Keratinocyte (primary cell): ENCODE data around the gene HMCN1. TPM values are rescaled to one million over a fixed set of nuclear protein-coding genes. Genes with fewer than 3 reads are reported as not detected.
"Not testable (repeated sequence)": the region's sequence is repeated elsewhere in the genome, so short reads cannot be mapped to it uniquely, and the experiment has no call there.

Experiments
- DNase-seq: peaks from one replicate; pipeline ENCODE4 v3.0.0-alpha.2; 2011; ENCODE audit warnings: low read depth, missing footprints, low spot score
- FAIRE-seq: peaks from 2 replicates; lab custom pipeline; 2011; peaks lifted over from hg19 to GRCh38; lab: Jason Lieb, UNC
- H2AFZ ChIP-seq: 2 replicates; pipeline ENCODE4 v1.6.0; 2012; ENCODE audit warnings: low read length, control low read depth, inconsistent platforms; ENCODE audit not compliant: control insufficient read depth
- H3K27ac ChIP-seq: 2 replicates; pipeline ENCODE4 v1.5.1; 2011; ENCODE audit warnings: low read length; ENCODE audit not compliant: control insufficient read depth, insufficient read depth
- H3K27me3 ChIP-seq: 3 replicates; pipeline ENCODE4 v1.6.0; 2011; ENCODE audit warnings: low read length; ENCODE audit not compliant: control insufficient read depth, insufficient read depth; ENCODE audit errors: extremely low read depth
- H3K36me3 ChIP-seq, 2 experiments: 2 replicates in 1 of 2; 3 replicates in 1 of 2; pipeline ENCODE4 v1.5.1; 2011; ENCODE audit warnings: low read length in 2 of 2, mild to moderate bottlenecking in 1 of 2; ENCODE audit not compliant: control insufficient read depth in 2 of 2, insufficient read depth in 2 of 2; ENCODE audit errors: extremely low read depth in 1 of 2
- H3K4me1 ChIP-seq: 3 replicates; pipeline ENCODE4 v1.5.1; 2011; ENCODE audit warnings: low read length; ENCODE audit not compliant: control insufficient read depth, insufficient read depth; ENCODE audit errors: extremely low read depth
- H3K4me2 ChIP-seq: 3 replicates; pipeline ENCODE4 v1.6.0; 2011; ENCODE audit warnings: low read depth, low read length; ENCODE audit not compliant: control insufficient read depth, insufficient read depth; ENCODE audit errors: extremely low read depth
- H3K4me3 ChIP-seq, 3 experiments: fragments of 200-600 bp in 1 of 3; sonication (generic) in 1 of 3; 2 replicates in 2 of 3; 3 replicates in 1 of 3; pipeline ENCODE4 v1.5.1; 2011 to 2016; ENCODE audit warnings: low read length in 3 of 3, mild to moderate bottlenecking in 3 of 3, control low read depth in 2 of 3, inconsistent platforms in 1 of 3, low read depth in 1 of 3, mixed read lengths in 1 of 3, mixed run types in 1 of 3, moderate library complexity in 1 of 3; ENCODE audit not compliant: control insufficient read depth in 2 of 3, insufficient read depth in 2 of 3; ENCODE audit errors: extremely low read depth in 1 of 3
- H3K79me2 ChIP-seq: 2 replicates; pipeline ENCODE4 v1.6.0; 2012; ENCODE audit warnings: low read length; ENCODE audit not compliant: control insufficient read depth, insufficient read depth
- H3K9ac ChIP-seq: 3 replicates; pipeline ENCODE4 v1.6.0; 2011; ENCODE audit warnings: low read length; ENCODE audit not compliant: control insufficient read depth, insufficient read depth; ENCODE audit errors: extremely low read depth
- H3K9me1 ChIP-seq: 3 replicates; pipeline ENCODE4 v1.6.0; 2011; ENCODE audit warnings: low read length; ENCODE audit not compliant: control insufficient read depth, insufficient read depth; ENCODE audit errors: extremely low read depth
- H3K9me3 ChIP-seq: 2 replicates; pipeline ENCODE4 v1.5.1; 2012; ENCODE audit warnings: low read depth, low read length; ENCODE audit not compliant: control insufficient read depth
- H4K20me1 ChIP-seq: 3 replicates; pipeline ENCODE4 v1.6.0; 2011; ENCODE audit warnings: low read length; ENCODE audit not compliant: control insufficient read depth, insufficient read depth; ENCODE audit errors: extremely low read depth
- EZH2 ChIP-seq: IDR thresholded peaks from one replicate; pipeline ENCODE4 v1.6.1; 2012; ENCODE audit warnings: inconsistent platforms, mild to moderate bottlenecking, low read length, moderate library complexity
- dilution Hi-C: fragments of 300-500 bp; cut with MboI; formaldehyde crosslinking; loops from one replicate; pipeline ENCODE4 v1.7.0; 2020; ENCODE audit warnings: low sequenced_read_pairs; ENCODE audit not compliant: extremely low pct_ligation_motif_present
- polyA plus RNA-seq, 5 experiments: library from polyadenylated mRNA; depleted of rRNA in 3 of 5; stranded (reverse) in 3 of 5; stranded (forward) in 1 of 5; unstranded in 1 of 5; fragments of >200 nt; gene quantifications; 1 replicate in 1 of 5; 2 replicates in 3 of 5; 3 replicates in 1 of 5; pipeline versions ENCODE4 v1.2.1 to v1.2.3, GENCODE V29; 2011 to 2012; ENCODE audit warnings: missing spikeins in 2 of 5, low read depth in 1 of 5, low replicate concordance in 1 of 5
- TF ChIP-seq, protein P1 (sequence below), 3 experiments: IDR thresholded peaks in 1 of 3; conservative IDR thresholded peaks in 1 of 3; optimal IDR thresholded peaks in 1 of 3; 2 replicates in 2 of 3; 3 replicates in 1 of 3; pipeline versions ENCODE3 to v1.5.1; 2011; ENCODE audit warnings: low read length in 3 of 3, mild to moderate bottlenecking in 3 of 3, moderate library complexity in 2 of 3, control low read depth in 1 of 3, inconsistent platforms in 1 of 3; ENCODE audit not compliant: insufficient read depth in 2 of 3; ENCODE audit errors: extremely low read depth in 1 of 3

Gene HMCN1
- polyA plus RNA-seq, 1 donor (not counting 4 experiments of a cell fraction or from before 2014, with no cell fraction given): 1.8 TPM

DNA sequence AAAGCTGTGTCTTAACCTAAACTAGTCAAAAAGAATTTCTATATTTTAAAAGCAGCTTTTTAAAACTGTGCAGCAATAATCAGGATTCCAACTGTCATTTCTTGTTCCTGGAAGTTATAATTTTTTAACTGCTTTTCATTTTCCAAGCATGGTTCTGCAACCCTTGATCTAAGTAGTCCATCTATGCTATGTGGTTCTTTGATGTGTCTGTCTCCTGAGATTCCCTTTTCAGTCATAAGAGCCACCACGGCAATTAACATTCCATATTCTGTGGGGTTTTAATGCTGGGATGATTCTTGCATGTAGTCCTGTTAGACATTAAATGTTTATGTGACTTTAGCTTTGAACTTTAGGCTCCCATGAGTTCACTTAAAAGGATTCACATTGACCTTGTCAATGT lies 420.5 kb downstream of the HMCN1 start:
- no peaks in the 10 kb centered on the region for H3K27me3 ChIP-seq
- no peak overlapping the region for H3K4me3 ChIP-seq
- no peaks in the 10 kb centered on the region for H3K36me3 ChIP-seq
- H2AFZ ChIP-seq: no peak overlapping the region
- peaks cover 14% of the 10 kb centered on the region for H3K4me1 ChIP-seq
- TF ChIP-seq EZH2: no peak
- TF ChIP-seq, protein P1, sequence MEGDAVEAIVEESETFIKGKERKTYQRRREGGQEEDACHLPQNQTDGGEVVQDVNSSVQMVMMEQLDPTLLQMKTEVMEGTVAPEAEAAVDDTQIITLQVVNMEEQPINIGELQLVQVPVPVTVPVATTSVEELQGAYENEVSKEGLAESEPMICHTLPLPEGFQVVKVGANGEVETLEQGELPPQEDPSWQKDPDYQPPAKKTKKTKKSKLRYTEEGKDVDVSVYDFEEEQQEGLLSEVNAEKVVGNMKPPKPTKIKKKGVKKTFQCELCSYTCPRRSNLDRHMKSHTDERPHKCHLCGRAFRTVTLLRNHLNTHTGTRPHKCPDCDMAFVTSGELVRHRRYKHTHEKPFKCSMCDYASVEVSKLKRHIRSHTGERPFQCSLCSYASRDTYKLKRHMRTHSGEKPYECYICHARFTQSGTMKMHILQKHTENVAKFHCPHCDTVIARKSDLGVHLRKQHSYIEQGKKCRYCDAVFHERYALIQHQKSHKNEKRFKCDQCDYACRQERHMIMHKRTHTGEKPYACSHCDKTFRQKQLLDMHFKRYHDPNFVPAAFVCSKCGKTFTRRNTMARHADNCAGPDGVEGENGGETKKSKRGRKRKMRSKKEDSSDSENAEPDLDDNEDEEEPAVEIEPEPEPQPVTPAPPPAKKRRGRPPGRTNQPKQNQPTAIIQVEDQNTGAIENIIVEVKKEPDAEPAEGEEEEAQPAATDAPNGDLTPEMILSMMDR (optimal IDR thresholded peaks at IDR 0.05 in 1 of 3, IDR thresholded peaks at IDR 0.05 in 1 of 3, conservative IDR thresholded peaks at IDR 0.05 in 1 of 3; ENCODE audit: extremely low read depth in 1 of 3, insufficient read depth in 2 of 3, low read length in 3 of 3): no peak
- no peaks in the 10 kb centered on the region for H3K9me1 ChIP-seq
- no peaks in the 10 kb centered on the region for H3K9me3 ChIP-seq
- no peak overlapping the region for H3K9ac ChIP-seq
- no peak for DNase-seq
- no peaks in the 10 kb centered on the region for H4K20me1 ChIP-seq
- H3K27ac ChIP-seq: no peak overlapping the region
- H3K4me2 ChIP-seq: no peak overlapping the region
- no peaks in the 10 kb centered on the region for H3K79me2 ChIP-seq
- no peak for FAIRE-seq
- dilution Hi-C loops: loop anchor here (25.0 kb wide), 1 partner anchor 342 kb away; no protein-coding TSS in a partner anchor

DNA sequence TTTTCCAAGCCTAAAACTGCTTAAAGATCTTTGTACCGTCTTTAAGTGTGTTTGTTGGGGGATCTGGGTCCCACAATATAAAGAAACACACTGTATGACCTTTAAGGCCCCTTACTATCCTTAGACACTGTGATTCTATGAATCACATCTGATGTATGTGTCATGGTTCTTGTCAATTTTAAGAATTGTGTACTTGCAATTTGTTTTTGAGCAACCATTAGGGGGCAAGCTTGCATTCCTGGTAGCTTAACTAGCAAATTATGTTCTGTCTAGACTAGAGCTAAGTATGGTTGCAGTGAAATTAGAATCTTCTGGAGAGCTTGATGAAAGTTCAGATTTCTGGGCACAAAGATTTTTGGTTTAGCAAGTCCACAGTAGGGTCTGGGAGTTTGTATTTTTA lies 421.4 kb downstream of the HMCN1 start:
- Histone ChIP-seq H3K9ac (no peak overlapping the region), H3K36me3 (no peaks in the 10 kb centered on the region), H3K9me3 (no peaks in the 10 kb centered on the region), H3K4me2 (no peak overlapping the region), H4K20me1 (no peaks in the 10 kb centered on the region), H3K27me3 (no peaks in the 10 kb centered on the region), H3K27ac (no peak overlapping the region), H3K4me1 (peaks cover 14% of the 10 kb centered on the region), H3K79me2 (no peaks in the 10 kb centered on the region), H3K4me3 (no peak overlapping the region), H3K9me1 (no peaks in the 10 kb centered on the region), H2AFZ (no peak overlapping the region)
- FAIRE-seq (peak; percentile 81), DNase-seq (peak; percentile 71)
- dilution Hi-C loops: loop anchor here (25.0 kb wide), 1 partner anchor 343 kb away; no protein-coding TSS in a partner anchor
- TF ChIP-seq EZH2: no peak
- TF ChIP-seq, protein P1 (optimal IDR thresholded peaks at IDR 0.05 in 1 of 3, IDR thresholded peaks at IDR 0.05 in 1 of 3, conservative IDR thresholded peaks at IDR 0.05 in 1 of 3; ENCODE audit: extremely low read depth in 1 of 3, insufficient read depth in 2 of 3, low read length in 3 of 3): peak in 2 of 3 experiments; percentile 45 to 72

DNA sequence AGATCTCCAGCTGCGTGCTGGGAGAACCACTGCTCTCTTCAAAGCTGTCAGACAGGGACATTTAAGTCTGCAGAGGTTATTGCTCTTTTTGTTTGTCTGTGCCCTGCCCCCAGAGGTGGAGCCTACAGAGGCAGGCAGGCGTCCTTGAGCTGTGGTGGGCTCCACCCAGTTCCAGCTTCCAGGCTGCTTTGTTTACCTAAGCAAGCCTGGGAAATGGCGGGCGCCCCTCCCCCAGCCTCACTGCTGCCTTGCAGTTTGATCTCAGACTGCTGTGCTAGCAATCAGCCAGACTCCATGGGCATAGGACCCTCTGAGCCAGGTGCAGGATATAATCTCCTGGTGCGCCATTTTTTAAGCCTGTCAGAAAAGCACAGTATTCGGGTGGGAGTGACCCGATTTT lies 428.7 kb downstream of the HMCN1 start:
- H3K9ac ChIP-seq, H3K27ac ChIP-seq, H3K9me3 ChIP-seq, H3K9me1 ChIP-seq, H3K79me2 ChIP-seq, H3K27me3 ChIP-seq, H3K4me3 ChIP-seq, H3K4me1 ChIP-seq, H2AFZ ChIP-seq, H3K36me3 ChIP-seq, FAIRE-seq, DNase-seq, H4K20me1 ChIP-seq, H3K4me2 ChIP-seq: not testable (repeated sequence)
- dilution Hi-C loops: loop anchor here (25.0 kb wide), 1 partner anchor 351 kb away; no protein-coding TSS in a partner anchor
